Muscle of leg (tissue), 11 donors: ENCODE results near the gene WNT5B. TPM values are rescaled to one million over a fixed set of nuclear protein-coding genes. Genes with fewer than 3 reads are reported as not detected.

ENCODE experiments used
- DNase-seq: peaks from one replicate; pipeline ENCODE4 v3.0.0; 2013
- H3K27ac ChIP-seq: one replicate; pipeline ENCODE4 v1.5.1; 2013; ENCODE audit warnings: mild to moderate bottlenecking, low read length, control low read depth
- H3K27me3 ChIP-seq: one replicate; pipeline ENCODE4 v1.6.1; 2013; ENCODE audit warnings: low read length; ENCODE audit not compliant: control insufficient read depth, insufficient read depth
- H3K36me3 ChIP-seq: one replicate; pipeline ENCODE4 v1.6.1; 2013; ENCODE audit warnings: low read length; ENCODE audit not compliant: control insufficient read depth, insufficient read depth
- H3K4me1 ChIP-seq: one replicate; pipeline ENCODE4 v1.6.1; 2013; ENCODE audit warnings: low read length; ENCODE audit not compliant: control insufficient read depth, insufficient read depth
- H3K4me3 ChIP-seq: one replicate; pipeline ENCODE4 v1.5.1; 2013; ENCODE audit warnings: low read length, control low read depth
- H3K9me3 ChIP-seq: replicated peaks from 2 replicates; pipeline ENCODE4 v1.6.1; 2013; ENCODE audit warnings: low read depth, low read length; ENCODE audit not compliant: control insufficient read depth
- WGBS: methylation state at CpG from one replicate; pipeline ENCODE4 v1.1.5; 2013; ENCODE audit warnings: missing lambda C conversion rate; ENCODE audit not compliant: insufficient coverage; 5-methylcytosine and 5-hydroxymethylcytosine counted together
- polyA plus RNA-seq, 8 donors: library from polyadenylated mRNA; unstranded; fragments of 120-200 nt; gene quantifications; one replicate each; pipeline versions ENCODE4 v1.2.1 to v1.2.3, GENCODE V29; 2013; ENCODE audit warnings: inconsistent platforms in 1 of 8, low replicate concordance in 1 of 8; ENCODE audit not compliant: insufficient read length in 8 of 8, insufficient read depth in 1 of 8
- total RNA-seq: library from RNA; stranded (reverse); fragments of 120-200 nt; gene quantifications from one replicate; pipeline ENCODE4 v1.2.4, GENCODE V29; 2013

The WNT5B gene
- total and polyA plus RNA-seq, 9 donors, result 22.2 to 38.8 (median 29.6) TPM

- no peak overlapping the region for H3K4me3 ChIP-seq
- H3K27ac ChIP-seq, result no peak overlapping the region
- peaks cover 18% of the 10 kb centered on the region for H3K4me1 ChIP-seq
- peaks cover 2% of the 10 kb centered on the region for H3K27me3 ChIP-seq
- 82% methylated on average over 36 of the region's 40 CpGs for WGBS
- no peak for DNase-seq
- H3K9me3 ChIP-seq, result no peaks in the 10 kb centered on the region
- H3K36me3 ChIP-seq, result peaks cover 31% of the 10 kb centered on the region
Measured at GRCh38 chr12:1639538-1639937, 10.5 kb downstream of the WNT5B start.

- Histone ChIP-seq H3K27me3 (no peaks in the 10 kb centered on the region), H3K27ac (no peak overlapping the region), H3K9me3 (no peaks in the 10 kb centered on the region), H3K36me3 (peaks cover 22% of the 10 kb centered on the region), H3K4me1 (peaks cover 22% of the 10 kb centered on the region), H3K4me3 (no peak overlapping the region)
- WGBS, result 49% methylated on average over 12 of the region's 18 CpGs
- peak; percentile 85 for DNase-seq
Measured at GRCh38 chr12:1640328-1641234, 11.6 kb downstream of the WNT5B start.

GRCh38 chr12:1642513-1642912, 13.5 kb downstream of the WNT5B start:
- Histone ChIP-seq H3K4me3 (no peak overlapping the region), H3K9me3 (no peaks in the 10 kb centered on the region), H3K27ac (no peak overlapping the region), H3K4me1 (peaks cover 22% of the 10 kb centered on the region), H3K27me3 (no peaks in the 10 kb centered on the region), H3K36me3 (peaks cover 28% of the 10 kb centered on the region)
- WGBS, result 56% methylated on average over 7 of the region's 7 CpGs
- DNase-seq, result no peak

- Histone ChIP-seq H3K27me3 (no peaks in the 10 kb centered on the region), H3K4me3 (no peak overlapping the region), H3K9me3 (no peaks in the 10 kb centered on the region), H3K36me3 (peaks cover 31% of the 10 kb centered on the region), H3K4me1 (peaks cover 22% of the 10 kb centered on the region), H3K27ac (no peak overlapping the region)
- 83% methylated on average over 5 of the region's 9 CpGs for WGBS
- DNase-seq, result no peak
Measured at GRCh38 chr12:1643043-1643442, 14.0 kb downstream of the WNT5B start.

GRCh38 chr12:1643905-1644533, 15.0 kb downstream of the WNT5B start:
- 67% methylated on average over 2 of the region's 7 CpGs for whole genome bisulfite sequencing
- Histone ChIP-seq H3K9me3 (no peaks in the 10 kb centered on the region), H3K4me1 (peaks cover 17% of the 10 kb centered on the region)

GRCh38 chr12:1644534-1645438, 15.8 kb downstream of the WNT5B start:
- Histone ChIP-seq H3K27ac (peak overlapping the region; percentile 68), H3K9me3 (no peaks in the 10 kb centered on the region), H3K27me3 (no peaks in the 10 kb centered on the region), H3K4me3 (no peak overlapping the region), H3K36me3 (peaks cover 35% of the 10 kb centered on the region), H3K4me1 (peaks cover 17% of the 10 kb centered on the region)
- WGBS, result 32% methylated on average over 13 of the region's 15 CpGs
- DNase-seq, result peak; percentile 97

More at GRCh38 chr12:1643905-1644533, 15.0 kb downstream of the WNT5B start:
- Histone ChIP-seq H3K4me3 (no peak overlapping the region), H3K36me3 (peaks cover 32% of the 10 kb centered on the region), H3K27ac (peak overlapping the region; percentile 6), H3K27me3 (no peaks in the 10 kb centered on the region)
- DNase-seq, result no peak

GRCh38 chr12:1645819-1646218, 16.8 kb downstream of the WNT5B start:
- WGBS, result 98% methylated on average over 28 of the region's 29 CpGs
- Histone ChIP-seq H3K4me3 (no peak overlapping the region), H3K4me1 (peaks cover 16% of the 10 kb centered on the region), H3K9me3 (no peaks in the 10 kb centered on the region), H3K27me3 (no peaks in the 10 kb centered on the region), H3K27ac (no peak overlapping the region), H3K36me3 (peaks cover 32% of the 10 kb centered on the region)
- DNase-seq, result no peak

- no peak for DNase-seq
- H3K36me3 ChIP-seq, result peaks cover 34% of the 10 kb centered on the region
- 78% methylated on average over 17 of the region's 21 CpGs for WGBS
- no peak overlapping the region for H3K4me3 ChIP-seq
- peaks cover 20% of the 10 kb centered on the region for H3K4me1 ChIP-seq
- no peaks in the 10 kb centered on the region for H3K9me3 ChIP-seq
- no peaks in the 10 kb centered on the region for H3K27me3 ChIP-seq
- no peak overlapping the region for H3K27ac ChIP-seq
Measured at GRCh38 chr12:1646569-1647284, 17.7 kb downstream of the WNT5B start.

- 94% methylated on average over 3 of the region's 3 CpGs for WGBS
- DNase-seq, result no peak
- H3K36me3 ChIP-seq, result peaks cover 34% of the 10 kb centered on the region
- H3K4me1 ChIP-seq, result peaks cover 20% of the 10 kb centered on the region
- H3K4me3 ChIP-seq, result no peak overlapping the region
- H3K9me3 ChIP-seq, result no peaks in the 10 kb centered on the region
- no peak overlapping the region for H3K27ac ChIP-seq
- H3K27me3 ChIP-seq, result no peaks in the 10 kb centered on the region
Measured at GRCh38 chr12:1647285-1647669, 18.2 kb downstream of the WNT5B start.
